HG02678 (cell line): ENCODE data around the gene PABPC1L2A.
"Not testable (repeated sequence)": the region's sequence is repeated elsewhere in the genome, so short reads cannot be mapped to it uniquely, and the experiment has no call there.

ENCODE experiments used
- ATAC-seq: cut with Tn5 transposase; IDR thresholded peaks from one replicate; pipeline ENCODE4 v1.9.1; 2021; ENCODE audit warnings: mild to moderate bottlenecking, moderate library complexity; ENCODE audit not compliant: unreplicated experiment

The PABPC1L2A gene

GRCh38 chrX:73079024-73079562 is at the start of gene PABPC1L2A:
Gene PABPC1L2A, minus strand, starts transcription at chrX:73079512. Its CDS starts 126 bp downstream, at chrX:73079386.
- ATAC-seq: not testable (repeated sequence)

GRCh38 chrX:73127700-73128241 is 48.5 kb upstream of the PABPC1L2A start:
- ATAC-seq: no peak

GRCh38 chrX:73126240-73126639 is 46.9 kb upstream of the PABPC1L2A start:
- no peak for ATAC-seq

- ATAC-seq: not testable (repeated sequence)
Measured at GRCh38 chrX:73099505-73099904, 20.2 kb upstream of the PABPC1L2A start.

GRCh38 chrX:73086766-73087165 is 7.5 kb upstream of the PABPC1L2A start:
- not testable (repeated sequence) for ATAC-seq

GRCh38 chrX:73079884-73080283 is 572 bp upstream of the PABPC1L2A start:
- not testable (repeated sequence) for ATAC-seq

GRCh38 chrX:73078597-73078996 is 715 bp downstream of the PABPC1L2A start:
- ATAC-seq: not testable (repeated sequence)

GRCh38 chrX:73076838-73077237 is 2.5 kb downstream of the PABPC1L2A start:
- ATAC-seq: no peak

- no peak for ATAC-seq
Measured at GRCh38 chrX:73069365-73070035, 9.8 kb downstream of the PABPC1L2A start.

- no peak for ATAC-seq
Measured at GRCh38 chrX:73068467-73069364, 10.6 kb downstream of the PABPC1L2A start.

- not testable (repeated sequence) for ATAC-seq
Measured at GRCh38 chrX:73067761-73068466, 11.4 kb downstream of the PABPC1L2A start.

- no peak for ATAC-seq
Measured at GRCh38 chrX:73028876-73029275, 50.4 kb downstream of the PABPC1L2A start.
